H1 (cell line): ENCODE data around the gene CYP2F1. TPM values are rescaled to one million over a fixed set of nuclear protein-coding genes. Genes with fewer than 3 reads are reported as not detected.

ENCODE experiments used
- CTCF ChIA-PET: fragments of 300-600 bp; sonication (Branson Sonifier 250); formaldehyde crosslinking; loops from one replicate; lab custom pipeline; 2021; ENCODE audit not compliant: partially characterized antibody; lab: Charles Lee
- POLR2A ChIA-PET: fragments of 300-600 bp; sonication (Branson Sonifier 250); formaldehyde crosslinking; loops from one replicate; lab custom pipeline; 2021; ENCODE audit warnings: inconsistent platforms; ENCODE audit not compliant: partially characterized antibody; lab: Charles Lee
- DNase-seq, 2 experiments: peaks; one replicate each; pipeline versions ENCODE4 v3.0.0 to v3.0.0-alpha.2; 2010 to 2022; ENCODE audit warnings: low spot score in 2 of 2, low read depth in 1 of 2, mixed read lengths in 1 of 2
- FAIRE-seq: peaks from 2 replicates; lab custom pipeline; 2011; peaks lifted over from hg19 to GRCh38; lab: Jason Lieb, UNC
- H2AFZ ChIP-seq: 2 replicates; pipeline ENCODE4 v1.8.1; 2012; ENCODE audit warnings: low read length, inconsistent platforms
- H2AK5ac ChIP-seq: 2 replicates; pipeline ENCODE4 v1.6.1; 2013; ENCODE audit warnings: low read depth, low read length
- H2BK120ac ChIP-seq: replicated peaks from 2 replicates; pipeline ENCODE3; 2013; ENCODE audit warnings: low read depth, low read length, inconsistent platforms
- H2BK12ac ChIP-seq: 2 replicates; pipeline ENCODE4 v1.6.1; 2013; ENCODE audit warnings: low read depth, low read length
- H2BK15ac ChIP-seq: 2 replicates; pipeline ENCODE4 v1.6.1; 2013; ENCODE audit warnings: low read length
- H2BK20ac ChIP-seq: 2 replicates; pipeline ENCODE4 v1.6.1; 2013; ENCODE audit warnings: low read length
- H2BK5ac ChIP-seq: 2 replicates; pipeline ENCODE4 v1.6.1; 2013; ENCODE audit warnings: low read depth, low read length
- H3K14ac ChIP-seq: 2 replicates; pipeline ENCODE4 v1.6.1; 2013; ENCODE audit warnings: inconsistent platforms; ENCODE audit not compliant: insufficient read length
- H3K18ac ChIP-seq: 2 replicates; pipeline ENCODE4 v1.6.1; 2013; ENCODE audit warnings: low read length; ENCODE audit errors: extremely low read depth
- H3K23ac ChIP-seq: 2 replicates; pipeline ENCODE4 v1.6.1; 2013; ENCODE audit warnings: inconsistent platforms; ENCODE audit not compliant: insufficient read length
- H3K23me2 ChIP-seq: 2 replicates; pipeline ENCODE4 v1.6.1; 2013; ENCODE audit warnings: low read depth, low read length
- H3K27ac ChIP-seq: 2 replicates; pipeline ENCODE4 v1.6.1; 2011; ENCODE audit warnings: low read depth, low read length, inconsistent platforms
- H3K27me3 ChIP-seq, 4 experiments: replicated peaks in 1 of 4; 1 replicate in 1 of 4; 2 replicates in 3 of 4; pipeline versions ENCODE4 v1.6.1 to v1.8.1; 2011 to 2013; ENCODE audit warnings: low read length in 3 of 4, mild to moderate bottlenecking in 3 of 4, inconsistent platforms in 2 of 4, mixed read lengths in 2 of 4, moderate library complexity in 1 of 4; ENCODE audit not compliant: control insufficient read depth in 3 of 4, insufficient read depth in 3 of 4; ENCODE audit errors: extremely low read depth in 1 of 4
- H3K36me3 ChIP-seq, 4 experiments: 2 replicates each; pipeline versions ENCODE4 v1.6.1 to v1.8.1; 2011 to 2013; ENCODE audit warnings: mild to moderate bottlenecking in 4 of 4, low read length in 3 of 4, moderate library complexity in 2 of 4, control low read depth in 1 of 4, inconsistent platforms in 1 of 4; ENCODE audit not compliant: insufficient read depth in 4 of 4, control insufficient read depth in 2 of 4
- H3K4ac ChIP-seq: replicated peaks from 2 replicates; pipeline ENCODE3; 2013; ENCODE audit warnings: low read length, low read depth, mixed read lengths, inconsistent platforms; ENCODE audit not compliant: insufficient read length
- H3K4me1 ChIP-seq, 4 experiments: replicated peaks in 1 of 4; 1 replicate in 1 of 4; 2 replicates in 3 of 4; pipeline versions ENCODE4 v1.6.1 to v1.8.1; 2011 to 2013; ENCODE audit warnings: low read length in 3 of 4, inconsistent platforms in 2 of 4, mixed read lengths in 1 of 4; ENCODE audit not compliant: insufficient read depth in 4 of 4, control insufficient read depth in 3 of 4
- H3K4me2 ChIP-seq, 2 experiments: 2 replicates each; pipeline versions ENCODE4 v1.6.1 to v1.8.1; 2011 to 2013; ENCODE audit warnings: low read depth in 2 of 2, low read length in 2 of 2, control low read depth in 1 of 2, inconsistent platforms in 1 of 2, mild to moderate bottlenecking in 1 of 2; ENCODE audit not compliant: insufficient read depth in 1 of 2
- H3K4me3 ChIP-seq, 4 experiments: fragments of 200-600, 300-600 bp in 1 of 4; sonication (generic), shearing (Covaris generic), sonication (Bioruptor Twin) in 1 of 4; 2 replicates each; pipeline versions ENCODE4 v1.5.1 to v1.8.1; 2011 to 2016; ENCODE audit warnings: low read length in 4 of 4, low read depth in 3 of 4, control low read depth in 2 of 4, inconsistent platforms in 2 of 4, mild to moderate bottlenecking in 2 of 4, mixed read lengths in 1 of 4, moderate library complexity in 1 of 4; ENCODE audit not compliant: insufficient read depth in 2 of 4; ENCODE audit errors: extremely low read depth in 1 of 4
- H3K56ac ChIP-seq: replicated peaks from 2 replicates; pipeline ENCODE3; 2013; ENCODE audit warnings: low read depth, mild to moderate bottlenecking, mixed read lengths, low read length, inconsistent platforms; ENCODE audit not compliant: insufficient read length
- H3K79me1 ChIP-seq: 2 replicates; pipeline ENCODE4 v1.6.1; 2013; ENCODE audit warnings: low read depth, low read length, control low read depth
- H3K79me2 ChIP-seq, 2 experiments: 2 replicates each; pipeline versions ENCODE4 v1.6.1 to v1.8.1; 2012 to 2013; ENCODE audit warnings: low read length in 2 of 2, mild to moderate bottlenecking in 2 of 2, inconsistent platforms in 1 of 2; ENCODE audit not compliant: insufficient read depth in 2 of 2, control insufficient read depth in 1 of 2
- H3K9ac ChIP-seq, 4 experiments: replicated peaks in 1 of 4; 1 replicate in 1 of 4; 2 replicates in 3 of 4; pipeline versions ENCODE4 v1.6.1 to v1.8.1; 2011 to 2013; ENCODE audit warnings: low read depth in 3 of 4, low read length in 3 of 4, control low read depth in 2 of 4, mild to moderate bottlenecking in 2 of 4, moderate library complexity in 2 of 4, inconsistent platforms in 1 of 4; ENCODE audit errors: extremely low read depth in 1 of 4
- H3K9me3 ChIP-seq, 2 experiments: 2 replicates each; pipeline versions ENCODE4 v1.6.1 to v1.8.1; 2012 to 2013; ENCODE audit warnings: mild to moderate bottlenecking in 2 of 2, moderate library complexity in 2 of 2, control low read depth in 1 of 2, inconsistent platforms in 1 of 2, low read depth in 1 of 2, low read length in 1 of 2, mixed read lengths in 1 of 2; ENCODE audit not compliant: insufficient read depth in 2 of 2
- H4K20me1 ChIP-seq, 2 experiments: replicated peaks in 1 of 2; 2 replicates each; pipeline versions ENCODE3 to v1.8.1; 2011 to 2013; ENCODE audit warnings: inconsistent platforms in 2 of 2, low read length in 2 of 2, mild to moderate bottlenecking in 1 of 2; ENCODE audit not compliant: insufficient read depth in 2 of 2, control insufficient read depth in 1 of 2
- H4K5ac ChIP-seq: 2 replicates; pipeline ENCODE4 v1.6.1; 2013; ENCODE audit warnings: low read length, low read depth, mixed read lengths, inconsistent platforms; ENCODE audit not compliant: insufficient read length
- H4K8ac ChIP-seq: 2 replicates; pipeline ENCODE4 v1.8.0; 2013; ENCODE audit warnings: mild to moderate bottlenecking, moderate library complexity, low read length, inconsistent platforms; ENCODE audit not compliant: insufficient read depth; ENCODE audit errors: extremely low read depth
- H4K91ac ChIP-seq: replicated peaks from 2 replicates; pipeline ENCODE3; 2013; ENCODE audit warnings: low read length, mixed read lengths, inconsistent platforms; ENCODE audit not compliant: insufficient read length
- ASH2L ChIP-seq: fragments of 200-600, 300-600 bp; sonication (generic); IDR thresholded peaks from one replicate; pipeline ENCODE4 v1.7.1; 2017; ENCODE audit warnings: low read length
- BACH1 ChIP-seq: IDR thresholded peaks from 2 replicates; pipeline ENCODE4 v1.6.1; 2012; ENCODE audit warnings: low read length, improper control_type of control experiment
- CBX5 ChIP-seq: fragments of 300-800, 300-1000 bp; sonication (generic); IDR thresholded peaks from 2 replicates; pipeline ENCODE4 v1.7.1; 2016; ENCODE audit warnings: antibody characterized with exemption, low read length, low read depth
- CBX8 ChIP-seq: fragments of 300-800, 300-1000 bp; sonication (generic); IDR thresholded peaks from 2 replicates; pipeline ENCODE4 v1.7.1; 2016; ENCODE audit warnings: low read depth, low read length, borderline replicate concordance
- GTF2F1 ChIP-seq: IDR thresholded peaks from 2 replicates; pipeline ENCODE4 v1.6.1; 2012; ENCODE audit warnings: low read depth, low read length, improper control_type of control experiment, borderline replicate concordance
- JUND ChIP-seq: IDR thresholded peaks from 2 replicates; pipeline ENCODE4 v1.6.1; 2011; ENCODE audit warnings: mild to moderate bottlenecking, improper control_type of control experiment, low read length
- POU5F1 ChIP-seq: IDR thresholded peaks from 2 replicates; pipeline ENCODE4 v1.6.1; 2011; ENCODE audit warnings: low read depth, mild to moderate bottlenecking, low read length, moderate library complexity
- RNF2 ChIP-seq: fragments of 200-900, 300-1000 bp; sonication (generic); IDR thresholded peaks from 2 replicates; pipeline ENCODE4 v1.7.1; 2016; ENCODE audit warnings: borderline replicate concordance, low read depth, mild to moderate bottlenecking, antibody characterized with exemption, low read length; ENCODE audit not compliant: poor library complexity, severe bottlenecking; ENCODE audit errors: missing control alignments
- SIN3A ChIP-seq, 2 experiments: IDR thresholded peaks in 1 of 2; conservative IDR thresholded peaks in 1 of 2; 2 replicates each; pipeline ENCODE4 v1.6.1; 2011 to 2012; ENCODE audit warnings: low read length in 2 of 2, improper control_type of control experiment in 1 of 2, low read depth in 1 of 2, mild to moderate bottlenecking in 1 of 2
- SP1 ChIP-seq: IDR thresholded peaks from 2 replicates; pipeline ENCODE4 v1.6.1; 2011; ENCODE audit warnings: low read depth, low read length
- YY1 ChIP-seq: IDR thresholded peaks from 2 replicates; pipeline ENCODE4 v1.6.1; 2011; ENCODE audit warnings: low read depth, mild to moderate bottlenecking, low read length
- ZNF274 ChIP-seq: IDR thresholded peaks from 2 replicates; pipeline ENCODE4 v1.7.0; 2012; ENCODE audit warnings: low read length, borderline replicate concordance; ENCODE audit errors: extremely low read depth
- WGBS, 2 experiments: shearing (Covaris generic) in 1 of 2; methylation state at CpG; one replicate each; pipeline versions ENCODE4 v1.1.6 to v1.1.7; 2013 to 2015; ENCODE audit warnings: low lambda C conversion rate in 2 of 2, mixed read lengths in 2 of 2, inconsistent platforms in 1 of 2, low coverage in 1 of 2, missing lambda C conversion rate in 1 of 2; ENCODE audit not compliant: insufficient replicate concordance in 2 of 2, insufficient coverage in 1 of 2, insufficient read length in 1 of 2; ENCODE audit errors: extremely low coverage in 1 of 2, missing lambda C conversion rate in 1 of 2; 5-methylcytosine and 5-hydroxymethylcytosine counted together
- polyA plus RNA-seq, 7 experiments: library from polyadenylated mRNA; depleted of rRNA in 3 of 7; stranded (reverse) in 5 of 7; unstranded in 2 of 7; fragments of >200 nt in 5 of 7; fragments of 200-250 nt in 2 of 7; gene quantifications; 1 replicate in 5 of 7; 2 replicates in 1 of 7; 4 replicates in 1 of 7; pipeline versions ENCODE4 v1.2.1 to v1.2.3, GENCODE V29; 2011 to 2013; ENCODE audit warnings: missing spikeins in 2 of 7, mixed read lengths in 2 of 7
- total RNA-seq: library from RNA; stranded (reverse); fragmentation: NEBNext Ultra II Directional; extraction: Animal tissue kit (Norgen Biotek cat#: 25700); gene quantifications from 2 replicates; pipeline ENCODE4 v1.2.1, GENCODE V29; 2021

The CYP2F1 gene
- total and polyA plus RNA-seq, 2 of the 8 experiments (the other 6 are each of a cell fraction or from before 2014, with no cell fraction given), result 0.17 TPM; not detected in 1

GRCh38 chr19:41136636-41137455 is 22.6 kb downstream of the CYP2F1 start:
- no peak overlapping the region for H2AK5ac ChIP-seq
- no peak overlapping the region for H3K56ac ChIP-seq
- CTCF ChIA-PET, result interaction anchor here (1.0 kb wide), 1 partner anchor 10 kb away, joined by 8 read pairs; no protein-coding TSS in a partner anchor
- peak overlapping the region in 1 of 4 experiments; percentile 64; a peak in 1 of 8 replicates for H3K4me3 ChIP-seq
- no peaks in the 10 kb centered on the region for H3K79me1 ChIP-seq
- H2BK120ac ChIP-seq, result no peak overlapping the region
- no peak overlapping the region for H2AFZ ChIP-seq
- peak overlapping the region in 1 of 2 experiments; percentile 84; a peak in 1 of 4 replicates for H3K4me2 ChIP-seq
- FAIRE-seq, result no peak
- H4K5ac ChIP-seq, result no peak overlapping the region
- no peak for DNase-seq
- H3K23me2 ChIP-seq, result no peaks in the 10 kb centered on the region; the same call in 1 of the 2 replicates
- peaks cover 0 to 8% (median 3%) of the 10 kb centered on the region in 4 experiments; a peak in 2 of 7 replicates for H3K27me3 ChIP-seq
- H3K14ac ChIP-seq, result no peak overlapping the region
- H3K4ac ChIP-seq, result no peak overlapping the region
- 94% methylated on average over 30 of the region's 31 CpGs; no CpG with 5 or more reads in 1 of the 2 experiments for WGBS, 2 experiments
- no peaks in the 10 kb centered on the region for H3K36me3 ChIP-seq
- H2BK15ac ChIP-seq, result 0 out of 2 replicates have a peak overlapping the region, but pooled peaks have one; percentile 31
- no peak overlapping the region for H3K27ac ChIP-seq
- H2BK20ac ChIP-seq, result no peak overlapping the region
- H4K20me1 ChIP-seq, result no peaks in the 10 kb centered on the region
- no peak overlapping the region for H3K9ac ChIP-seq
- POLR2A ChIA-PET, result interaction anchor here (0.7 kb wide), 2 partner anchors 11 to 54 kb away, joined by 3 read pairs; no protein-coding TSS in a partner anchor
- H3K9me3 ChIP-seq, result no peaks in the 10 kb centered on the region
- peaks cover 0 to 7% (median 0%) of the 10 kb centered on the region in 4 experiments; a peak in 2 of 7 replicates for H3K4me1 ChIP-seq
- H4K91ac ChIP-seq, result no peak overlapping the region
- no peak overlapping the region for H3K23ac ChIP-seq
- H2BK12ac ChIP-seq, result no peak overlapping the region
- no peaks in the 10 kb centered on the region for H3K79me2 ChIP-seq
- H2BK5ac ChIP-seq, result no peak overlapping the region
- H4K8ac ChIP-seq, result no peak overlapping the region; the same call in 1 of the 2 replicates
- H3K18ac ChIP-seq, result no peak overlapping the region
- TF ChIP-seq CBX8 (no peak), SIN3A (conservative IDR thresholded peaks at IDR 0.05 in 1 of 2, IDR thresholded peaks at IDR 0.05 in 1 of 2; ENCODE audit: low read depth in 1 of 2, low read length in 2 of 2) (no peak), JUND (no peak), ZNF274 (no peak), GTF2F1 (no peak), RNF2 (no peak), ASH2L (no peak), CBX5 (no peak), YY1 (no peak), POU5F1 (no peak), BACH1 (no peak), SP1 (no peak)
